Measurements from ENCODE around the gene OSGEP. TPM values are rescaled to one million over a fixed set of nuclear protein-coding genes. Genes with fewer than 3 reads are reported as not detected.

The OSGEP gene
- 10 to 100 TPM; 46.2 to 47.5 TPM for total RNA-seq

GRCh38 chr14:20454516-20455354, at the start of gene OSGEP, which contains the start of gene APEX1:
Gene OSGEP, minus strand, starts transcription at chr14:20454812. Its CDS starts 129 bp downstream, at chr14:20454683.
Gene APEX1, plus strand, starts transcription at chr14:20455226. Its CDS starts 420 bp downstream, at chr14:20455646.
- DNase-seq (peak; percentile 99), ATAC-seq (peak; percentile 89)
- no peaks in the 10 kb centered on the region for H3K27me3 Mint-ChIP-seq
- no peaks in the 10 kb centered on the region for H3K9me3 Mint-ChIP-seq (ENCODE audit: low read depth)
- H3K27ac Mint-ChIP-seq, result no peak within 1 kb of the TSS
- H3K36me3 Mint-ChIP-seq (ENCODE audit: low read depth), result peaks cover 46% of the 10 kb centered on the region
- POLR2A ChIA-PET, result interaction anchor here (0.6 to 2.7 kb wide), 14 partner anchors 8 to 168 kb away, joined by 3 to 44 read pairs (median 6); partner anchors contain the start of genes PARP2, PNP and TEP1
- peaks cover 18% of the 10 kb centered on the region for H3K4me1 Mint-ChIP-seq
- intact Hi-C loops (cut with DNase I, micrococcal nuclease), result loop anchor here (1.0 to 5.0 kb wide), 18 partner anchors 14 to 814 kb away; partner anchors contain the start of genes CCNB1IP1 (in 2 of the 2), PARP2 (in 2 of the 2), PNP (in 2 of the 2) and TEP1 (in 2 of the 2)
- H3K4me3 Mint-ChIP-seq, result no peak within 1 kb of the TSS
- CTCF ChIA-PET, result interaction anchor here (0.6 to 4.6 kb wide), 9 partner anchors 18 to 236 kb away, joined by 3 to 25 read pairs (median 5); partner anchors contain the start of gene PARP2

- no peaks in the 10 kb centered on the region for H3K36me3 Mint-ChIP-seq (ENCODE audit: low read depth)
- no peak overlapping the region for H3K4me3 Mint-ChIP-seq
- peaks cover 10% of the 10 kb centered on the region for H3K4me1 Mint-ChIP-seq
- ChIA-PET CTCF (no interaction called here), POLR2A (no interaction called here)
- ATAC-seq (no peak), DNase-seq (no peak)
- no peak overlapping the region for H3K27ac Mint-ChIP-seq
- intact Hi-C loops (cut with DNase I, micrococcal nuclease), result no loop called here
- no peaks in the 10 kb centered on the region for H3K9me3 Mint-ChIP-seq (ENCODE audit: low read depth)
- no peaks in the 10 kb centered on the region for H3K27me3 Mint-ChIP-seq
Observed at GRCh38 chr14:20503898-20504297, 49.3 kb upstream of the OSGEP start.

DNA sequence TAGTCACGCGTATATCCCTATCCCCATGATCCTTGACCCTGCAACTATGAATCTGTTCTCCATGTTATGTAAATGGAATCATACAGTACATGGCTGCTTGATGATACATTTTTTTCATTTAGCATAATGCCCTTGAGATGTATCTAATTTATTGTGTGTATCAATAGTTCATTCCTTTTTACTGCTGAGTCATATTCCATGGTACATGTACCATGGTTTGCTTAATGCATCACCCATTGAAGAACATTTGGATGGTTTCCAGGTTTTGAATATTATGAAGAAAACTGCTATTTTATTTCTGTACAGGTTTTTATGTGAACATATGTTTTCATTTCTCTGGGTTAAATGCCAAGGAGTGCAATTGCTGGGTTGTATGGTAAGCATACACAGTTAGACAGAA, 46.7 kb upstream of the OSGEP start:
- no peak for ATAC-seq
- intact Hi-C loops (cut with DNase I, micrococcal nuclease), result no loop called here
- POLR2A ChIA-PET, result no interaction called here

DNA sequence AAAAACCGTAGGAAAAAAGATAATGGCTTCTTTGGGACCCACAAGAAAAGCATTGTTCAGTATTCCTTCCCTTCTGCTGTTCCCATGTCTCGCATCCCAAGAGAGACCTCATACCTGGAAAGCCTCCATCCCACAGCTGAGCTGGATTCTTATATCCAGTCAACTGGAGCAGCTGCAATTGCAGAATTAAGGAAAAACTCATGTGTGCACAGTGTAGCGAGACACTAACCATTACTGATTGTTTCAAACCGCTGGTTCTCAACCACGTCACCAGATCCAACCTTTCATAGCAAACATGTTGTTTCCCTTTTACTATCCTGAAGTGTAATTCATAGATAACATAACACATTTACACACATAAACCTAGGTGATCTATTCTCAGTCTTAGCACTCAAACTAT, 45.3 kb upstream of the OSGEP start:
- ChIA-PET POLR2A (interaction anchor here (0.6 kb wide), 1 partner anchor 18 kb away, joined by 3 read pairs; no protein-coding TSS in a partner anchor), CTCF (interaction anchor here (0.6 to 1.0 kb wide), 2 partner anchors 25 to 399 kb away, joined by 3 to 4 read pairs; no protein-coding TSS in a partner anchor)
- no peaks in the 10 kb centered on the region for H3K27me3 Mint-ChIP-seq

More for the DNA sequence above, 46.7 kb upstream of the OSGEP start:
- H3K9me3 Mint-ChIP-seq (ENCODE audit: low read depth), result no peaks in the 10 kb centered on the region
- DNase-seq, result no peak
- peaks cover 13% of the 10 kb centered on the region for H3K4me1 Mint-ChIP-seq
- no peak overlapping the region for H3K4me3 Mint-ChIP-seq
- CTCF ChIA-PET, result no interaction called here
- H3K36me3 Mint-ChIP-seq (ENCODE audit: low read depth), result no peaks in the 10 kb centered on the region
- no peaks in the 10 kb centered on the region for H3K27me3 Mint-ChIP-seq
- H3K27ac Mint-ChIP-seq, result no peak overlapping the region

DNA sequence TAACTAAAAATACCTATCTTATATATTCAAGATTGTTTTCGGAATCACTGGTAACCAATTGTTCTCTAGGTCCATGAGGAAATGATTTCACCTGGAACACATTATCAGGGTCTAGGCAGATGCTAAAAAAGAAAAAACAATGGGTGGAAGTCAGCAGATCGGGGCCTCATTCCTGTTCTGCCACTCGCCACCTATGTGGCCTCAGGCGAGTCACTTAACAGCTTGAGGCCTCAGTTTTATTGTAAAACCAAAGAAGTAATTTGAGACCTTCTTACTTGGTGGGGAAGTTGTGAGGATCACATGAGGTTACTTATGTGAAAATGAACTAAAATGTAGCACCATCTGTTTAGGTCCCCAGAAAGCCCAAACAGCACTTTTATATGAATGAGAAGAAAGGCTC, 44.5 kb upstream of the OSGEP start:
- ChIA-PET CTCF (no interaction called here), POLR2A (interaction anchor here (0.6 kb wide), 1 partner anchor 14 kb away, joined by 6 read pairs; no protein-coding TSS in a partner anchor)
- Mint-ChIP-seq H3K36me3 (ENCODE audit: low read depth) (no peaks in the 10 kb centered on the region), H3K27ac (no peak overlapping the region), H3K4me1 (peaks cover 30% of the 10 kb centered on the region), H3K27me3 (no peaks in the 10 kb centered on the region), H3K9me3 (ENCODE audit: low read depth) (no peaks in the 10 kb centered on the region), H3K4me3 (no peak overlapping the region)
- ATAC-seq (peak; percentile 53), DNase-seq (peak; percentile 22)
- intact Hi-C loops (cut with DNase I, micrococcal nuclease), result no loop called here

More for the DNA sequence above, 45.3 kb upstream of the OSGEP start:
- H3K4me3 Mint-ChIP-seq, result no peak overlapping the region
- intact Hi-C loops (cut with DNase I, micrococcal nuclease), result no loop called here
- no peaks in the 10 kb centered on the region for H3K9me3 Mint-ChIP-seq (ENCODE audit: low read depth)
- H3K36me3 Mint-ChIP-seq (ENCODE audit: low read depth), result no peaks in the 10 kb centered on the region
- DNase-seq, result no peak
- H3K27ac Mint-ChIP-seq, result no peak overlapping the region
- no peak for ATAC-seq
- peaks cover 27% of the 10 kb centered on the region for H3K4me1 Mint-ChIP-seq

DNA sequence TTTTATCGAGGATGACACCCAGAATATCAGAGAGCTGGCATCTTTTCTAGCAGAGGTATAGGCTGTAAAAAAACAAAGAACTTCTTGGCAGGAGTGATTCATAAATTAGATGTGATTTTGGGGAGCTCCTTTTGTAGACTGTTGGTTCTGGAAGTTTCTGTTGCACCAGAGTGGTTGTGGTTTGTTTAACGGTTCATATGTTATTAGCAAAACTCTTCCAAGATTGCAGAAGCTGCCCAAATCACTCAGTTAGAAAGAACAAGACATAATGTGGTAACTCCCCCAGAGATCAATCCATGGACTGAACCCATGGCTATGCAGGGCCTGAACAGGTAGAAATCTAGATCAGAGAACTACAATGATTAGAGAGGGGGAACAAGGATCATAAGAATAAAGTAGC, 44.0 kb upstream of the OSGEP start:
- H3K4me1 Mint-ChIP-seq, result peaks cover 30% of the 10 kb centered on the region
- DNase-seq (no peak), ATAC-seq (no peak)
- H3K27me3 Mint-ChIP-seq, result no peaks in the 10 kb centered on the region
- POLR2A ChIA-PET, result no interaction called here
- no peak overlapping the region for H3K4me3 Mint-ChIP-seq
- no peaks in the 10 kb centered on the region for H3K9me3 Mint-ChIP-seq (ENCODE audit: low read depth)
- CTCF ChIA-PET, result interaction anchor here (0.9 kb wide), 1 partner anchor 25 kb away, joined by 3 read pairs; no protein-coding TSS in a partner anchor
- peak overlapping the region; percentile 18 for H3K27ac Mint-ChIP-seq
- intact Hi-C loops (cut with DNase I, micrococcal nuclease), result no loop called here
- H3K36me3 Mint-ChIP-seq (ENCODE audit: low read depth), result no peaks in the 10 kb centered on the region

- no peaks in the 10 kb centered on the region for H3K9me3 Mint-ChIP-seq (ENCODE audit: low read depth)
- H3K27me3 Mint-ChIP-seq, result no peaks in the 10 kb centered on the region
- H3K4me1 Mint-ChIP-seq, result peaks cover 55% of the 10 kb centered on the region
- ChIA-PET POLR2A (no interaction called here), CTCF (interaction anchor here (1.3 kb wide), 1 partner anchor 8 kb away, joined by 4 read pairs; no protein-coding TSS in a partner anchor)
- H3K27ac Mint-ChIP-seq, result peak overlapping the region; percentile 64
- H3K4me3 Mint-ChIP-seq, result no peak overlapping the region
- DNase-seq (no peak), ATAC-seq (peak; percentile 73)
- H3K36me3 Mint-ChIP-seq (ENCODE audit: low read depth), result no peaks in the 10 kb centered on the region
- intact Hi-C loops (cut with DNase I, micrococcal nuclease), result loop anchor here (5.0 kb wide), 2 partner anchors 93 to 187 kb away; partner anchors contain the start of gene RNASE4 (in 1 of the 2)
Observed at GRCh38 chr14:20494935-20495766, 40.5 kb upstream of the OSGEP start.

GRCh38 chr14:20493634-20494033, 39.0 kb upstream of the OSGEP start:
- Mint-ChIP-seq H3K4me1 (peaks cover 61% of the 10 kb centered on the region), H3K9me3 (ENCODE audit: low read depth) (no peaks in the 10 kb centered on the region), H3K27me3 (no peaks in the 10 kb centered on the region), H3K4me3 (no peak overlapping the region), H3K36me3 (ENCODE audit: low read depth) (no peaks in the 10 kb centered on the region), H3K27ac (peak overlapping the region; percentile 38)
- ATAC-seq (no peak), DNase-seq (no peak)
- POLR2A ChIA-PET, result no interaction called here
- CTCF ChIA-PET, result interaction anchor here (0.9 kb wide), 3 partner anchors 12 to 115 kb away, joined by 3 read pairs; no protein-coding TSS in a partner anchor
- intact Hi-C loops (cut with DNase I, micrococcal nuclease), result loop anchor here (5.0 kb wide), 2 partner anchors 91 to 189 kb away; partner anchors contain the start of gene RNASE4 (in 1 of the 2)

- H3K4me1 Mint-ChIP-seq, result peaks cover 69% of the 10 kb centered on the region
- no peaks in the 10 kb centered on the region for H3K27me3 Mint-ChIP-seq
- H3K4me3 Mint-ChIP-seq, result no peak overlapping the region
- no peak overlapping the region for H3K27ac Mint-ChIP-seq
- H3K36me3 Mint-ChIP-seq (ENCODE audit: low read depth), result no peaks in the 10 kb centered on the region
- ChIA-PET CTCF (interaction anchor here (0.9 kb wide), 1 partner anchor 97 kb away, joined by 3 read pairs; no protein-coding TSS in a partner anchor), POLR2A (no interaction called here)
- ATAC-seq (no peak), DNase-seq (no peak)
- intact Hi-C loops (cut with DNase I, micrococcal nuclease), result loop anchor here (5.0 kb wide), 2 partner anchors 90 to 190 kb away; partner anchors contain the start of gene RNASE4 (in 1 of the 2)
- no peaks in the 10 kb centered on the region for H3K9me3 Mint-ChIP-seq (ENCODE audit: low read depth)
Observed at GRCh38 chr14:20492486-20492885, 37.9 kb upstream of the OSGEP start.

DNA sequence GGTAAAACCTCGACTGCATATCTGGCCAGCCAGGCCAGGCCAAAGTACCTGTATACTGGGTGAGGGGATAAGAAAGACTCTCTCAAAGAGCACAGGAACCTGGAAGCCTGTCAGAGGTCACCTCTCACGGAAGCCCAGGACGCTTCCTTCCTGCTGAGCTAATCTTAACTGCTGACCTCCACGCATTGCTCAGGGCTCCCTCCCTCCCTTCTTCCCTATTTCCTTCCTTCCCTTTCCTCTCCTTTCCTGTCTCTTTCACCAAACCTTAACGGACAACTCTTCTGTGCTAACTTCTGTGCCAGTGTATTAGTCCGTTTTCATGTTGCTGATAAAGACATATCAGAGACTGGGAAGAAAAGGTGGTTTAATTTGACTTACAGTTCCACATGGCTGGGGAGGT, 36.0 kb upstream of the OSGEP start:
- Mint-ChIP-seq H3K27ac (peak overlapping the region; percentile 17), H3K4me1 (peaks cover 72% of the 10 kb centered on the region), H3K36me3 (ENCODE audit: low read depth) (no peaks in the 10 kb centered on the region), H3K9me3 (ENCODE audit: low read depth) (no peaks in the 10 kb centered on the region), H3K27me3 (no peaks in the 10 kb centered on the region), H3K4me3 (no peak overlapping the region)
- intact Hi-C loops (cut with DNase I, micrococcal nuclease), result loop anchor here (2.0 to 5.0 kb wide), 3 partner anchors 14 to 192 kb away; partner anchors contain the start of gene RNASE4 (in 1 of the 2)
- POLR2A ChIA-PET, result interaction anchor here (0.6 kb wide), 1 partner anchor 724 kb away, joined by 3 read pairs; no protein-coding TSS in a partner anchor
- no peak for ATAC-seq
- DNase-seq, result no peak
- CTCF ChIA-PET, result interaction anchor here (1.0 kb wide), 1 partner anchor 123 kb away, joined by 5 read pairs; no protein-coding TSS in a partner anchor
